Measurements from ENCODE around the gene CYGB. TPM values are rescaled to one million over a fixed set of nuclear protein-coding genes. Genes with fewer than 3 reads are reported as not detected.

The CYGB gene
- total RNA-seq, 2 experiments from 2014 or later: 0.44 to 0.57 TPM

- H3K4me1 ChIP-seq (ENCODE audit: insufficient read depth, low read length, poor library complexity, severe bottlenecking): peaks cover 23% of the 10 kb centered on the region
- CTCF ChIA-PET (ENCODE audit: unreplicated experiment): no interaction called here
- BruUV-seq (replicated peaks): no TSS peak
- TF ChIP-seq CTCF (conservative IDR thresholded peaks at IDR 0.05; ENCODE audit: low read length) (no peak), EZH2phosphoT487 (IDR thresholded peaks at IDR 0.05; ENCODE audit: borderline replicate concordance, low read depth, low read length) (no peak)
- no peak overlapping the region for H3K4me3 ChIP-seq (ENCODE audit: low read depth, low read length, poor library complexity, severe bottlenecking)
- peaks cover 18% of the 10 kb centered on the region for H3K79me2 ChIP-seq (ENCODE audit: insufficient read depth, low read depth, low read length)
- intact Hi-C loops (cut with micrococcal nuclease; ENCODE audit: unreplicated experiment): no loop called here
- H3K9me3 ChIP-seq (ENCODE audit: low read length): no peaks in the 10 kb centered on the region
- no peaks in the 10 kb centered on the region for H4K20me1 ChIP-seq (ENCODE audit: insufficient read depth, low read length)
- H3K27ac ChIP-seq (ENCODE audit: low read depth, low read length, poor library complexity, severe bottlenecking): no peak overlapping the region
- no peak for DNase-seq (ENCODE audit: low spot score)
- POLR2A ChIA-PET: interaction anchor here (0.5 kb wide), 1 partner anchor 110 kb away, joined by 3 read pairs; no protein-coding TSS in a partner anchor
- peaks cover 7% of the 10 kb centered on the region for H3K36me3 ChIP-seq (ENCODE audit: insufficient read depth, low read length)
- H3K4me2 ChIP-seq (ENCODE audit: low read length): no peak overlapping the region
- H3K9me2 ChIP-seq (ENCODE audit: insufficient read depth, low read length): no peaks in the 10 kb centered on the region
- H2AFZ ChIP-seq (ENCODE audit: low read length): no peak overlapping the region
Measured at GRCh38 chr17:76553178-76553908, 15.8 kb upstream of the CYGB start.

DNA sequence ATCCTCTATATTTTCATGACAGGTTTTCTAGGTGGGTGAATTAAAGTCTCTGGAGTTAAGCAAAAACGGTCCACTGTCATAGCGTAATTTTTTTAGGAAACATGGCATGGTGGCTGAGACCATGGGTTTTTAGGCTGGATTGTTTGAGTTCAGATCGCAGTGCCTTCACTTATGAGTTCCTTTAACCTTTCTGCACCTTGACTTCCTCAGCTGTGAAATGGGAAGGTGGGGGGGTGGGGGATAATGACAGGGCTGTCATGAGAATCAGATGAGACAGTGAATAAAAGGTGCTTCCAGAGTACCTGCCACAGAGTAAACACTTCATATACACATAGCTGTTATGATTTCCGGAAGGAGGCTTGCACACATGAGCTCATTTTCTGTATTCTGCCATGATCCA is 14.2 kb upstream of the CYGB start:
- no peak for TF ChIP-seq CTCF (conservative IDR thresholded peaks at IDR 0.05; ENCODE audit: low read length)
- TF ChIP-seq EZH2phosphoT487 (IDR thresholded peaks at IDR 0.05; ENCODE audit: borderline replicate concordance, low read depth, low read length): no peak
- no peaks in the 10 kb centered on the region for H3K9me2 ChIP-seq (ENCODE audit: insufficient read depth, low read length)
- H3K27ac ChIP-seq (ENCODE audit: low read depth, low read length, poor library complexity, severe bottlenecking): no peak overlapping the region
- peaks cover 4% of the 10 kb centered on the region; the same call in 1 of the 2 replicates for H3K79me2 ChIP-seq (ENCODE audit: insufficient read depth, low read depth, low read length)
- no peak for DNase-seq (ENCODE audit: low spot score)
- peaks cover 35% of the 10 kb centered on the region for H3K4me1 ChIP-seq (ENCODE audit: insufficient read depth, low read length, poor library complexity, severe bottlenecking)
- H2AFZ ChIP-seq (ENCODE audit: low read length): no peak overlapping the region
- POLR2A ChIA-PET: interaction anchor here (0.6 kb wide), 3 partner anchors 22 to 45 kb away, joined by 3 to 4 read pairs (median 3); no protein-coding TSS in a partner anchor
- H3K9me3 ChIP-seq (ENCODE audit: low read length): no peaks in the 10 kb centered on the region
- no TSS peak for BruUV-seq (replicated peaks)
- no peaks in the 10 kb centered on the region for H4K20me1 ChIP-seq (ENCODE audit: insufficient read depth, low read length)
- H3K4me2 ChIP-seq (ENCODE audit: low read length): no peak overlapping the region
- CTCF ChIA-PET (ENCODE audit: unreplicated experiment): interaction anchor here (0.6 kb wide), 2 partner anchors 12 to 29 kb away, joined by 3 to 4 read pairs; partner anchors contain the start of gene PRCD
- no peak overlapping the region for H3K4me3 ChIP-seq (ENCODE audit: low read depth, low read length, poor library complexity, severe bottlenecking)
- no peaks in the 10 kb centered on the region for H3K36me3 ChIP-seq (ENCODE audit: insufficient read depth, low read length)
- intact Hi-C loops (cut with micrococcal nuclease; ENCODE audit: unreplicated experiment): no loop called here
